Neuronal stem cell (in vitro differentiated cells): ENCODE results near the gene MUC4.

Experiments
- DNase-seq: peaks from one replicate; pipeline ENCODE4 v3.0.0-alpha.2; 2013; ENCODE audit warnings: low spot score
- H2AFZ ChIP-seq: one replicate; pipeline ENCODE4 v1.6.1; 2013; ENCODE audit warnings: mild to moderate bottlenecking, low read length, inconsistent platforms
- H2AK5ac ChIP-seq: 2 replicates; pipeline ENCODE4 v1.6.1; 2013; ENCODE audit warnings: low read depth, mild to moderate bottlenecking, inconsistent platforms, low read length, moderate library complexity, mixed read lengths
- H2BK120ac ChIP-seq: 2 replicates; pipeline ENCODE4 v1.6.1; 2013; ENCODE audit warnings: low read depth, mild to moderate bottlenecking, inconsistent platforms, low read length, moderate library complexity, mixed read lengths
- H2BK12ac ChIP-seq: one replicate; pipeline ENCODE4 v1.6.1; 2013; ENCODE audit warnings: low read length, inconsistent platforms
- H2BK15ac ChIP-seq: 2 replicates; pipeline ENCODE4 v1.6.1; 2013; ENCODE audit warnings: mild to moderate bottlenecking, low read length, inconsistent platforms, mixed read lengths
- H2BK5ac ChIP-seq: one replicate; pipeline ENCODE4 v1.6.1; 2013; ENCODE audit warnings: inconsistent platforms, mild to moderate bottlenecking, low read length, moderate library complexity
- H3K14ac ChIP-seq: one replicate; pipeline ENCODE4 v1.6.1; 2013; ENCODE audit warnings: low read length, inconsistent platforms
- H3K18ac ChIP-seq: 2 replicates; pipeline ENCODE4 v1.6.1; 2013; ENCODE audit warnings: low read length, inconsistent platforms
- H3K23ac ChIP-seq: 2 replicates; pipeline ENCODE4 v1.6.1; 2013; ENCODE audit warnings: low read depth, mild to moderate bottlenecking, mixed read lengths, low read length, inconsistent platforms; ENCODE audit not compliant: poor library complexity
- H3K27ac ChIP-seq: replicated peaks from 3 replicates; pipeline ENCODE4 v1.5.1; 2013; ENCODE audit warnings: low read length, inconsistent platforms
- H3K27me3 ChIP-seq, 3 experiments: 2 replicates each; pipeline ENCODE4 v1.6.1; 2013; ENCODE audit warnings: low read length in 3 of 3, mild to moderate bottlenecking in 2 of 3, inconsistent platforms in 1 of 3, low read depth in 1 of 3, mixed read lengths in 1 of 3, moderate library complexity in 1 of 3; ENCODE audit not compliant: control insufficient read depth in 3 of 3, insufficient read depth in 3 of 3
- H3K36me3 ChIP-seq, 2 donors: replicated peaks in 1 of 2; 2 replicates each; pipeline ENCODE4 v1.6.1; 2013; ENCODE audit warnings: low read length in 2 of 2; ENCODE audit not compliant: control insufficient read depth in 2 of 2, insufficient read depth in 2 of 2
- H3K4ac ChIP-seq: 2 replicates; pipeline ENCODE4 v1.6.1; 2013; ENCODE audit warnings: inconsistent platforms, mild to moderate bottlenecking, low read length, moderate library complexity
- H3K4me1 ChIP-seq, 2 donors: 1 replicate in 1 of 2; 2 replicates in 1 of 2; pipeline ENCODE4 v1.6.1; 2013; ENCODE audit warnings: low read length in 2 of 2, low read depth in 1 of 2; ENCODE audit not compliant: control insufficient read depth in 2 of 2, insufficient read depth in 1 of 2
- H3K4me2 ChIP-seq: one replicate; pipeline ENCODE4 v1.6.1; 2013; ENCODE audit warnings: mild to moderate bottlenecking, low read length, inconsistent platforms; ENCODE audit not compliant: insufficient read depth, poor library complexity, severe bottlenecking
- H3K4me3 ChIP-seq, 2 donors: 2 replicates each; pipeline ENCODE4 v1.5.1; 2013; ENCODE audit warnings: low read length in 2 of 2, mild to moderate bottlenecking in 2 of 2, inconsistent platforms in 1 of 2, moderate library complexity in 1 of 2
- H3K79me1 ChIP-seq: one replicate; pipeline ENCODE4 v1.6.1; 2013; ENCODE audit warnings: low read depth, mild to moderate bottlenecking, inconsistent platforms, low read length, moderate library complexity
- H3K9ac ChIP-seq: one replicate; pipeline ENCODE4 v1.6.1; 2013; ENCODE audit warnings: mild to moderate bottlenecking, low read depth, low read length, inconsistent platforms; ENCODE audit not compliant: poor library complexity
- H3K9me3 ChIP-seq, 2 donors: replicated peaks in 1 of 2; 2 replicates each; pipeline versions ENCODE3 to v1.6.1; 2013; ENCODE audit warnings: low read length in 2 of 2, mild to moderate bottlenecking in 2 of 2, inconsistent platforms in 1 of 2, low read depth in 1 of 2, mixed read lengths in 1 of 2, moderate library complexity in 1 of 2; ENCODE audit not compliant: control insufficient read depth in 2 of 2, insufficient read depth in 1 of 2
- H4K8ac ChIP-seq: one replicate; pipeline ENCODE4 v1.6.1; 2013; ENCODE audit warnings: low read depth, mild to moderate bottlenecking, inconsistent platforms, low read length, moderate library complexity
- H4K91ac ChIP-seq: one replicate; pipeline ENCODE4 v1.6.1; 2013; ENCODE audit warnings: low read length, low read depth, mild to moderate bottlenecking, inconsistent platforms; ENCODE audit not compliant: poor library complexity
- WGBS, 2 donors: extraction: QIAGEN DNeasy Blood & Tissue Kit; methylation state at CpG; one replicate each; pipeline ENCODE4 v1.1.7; 2013; ENCODE audit warnings: missing lambda C conversion rate in 2 of 2, mixed read lengths in 1 of 2; ENCODE audit not compliant: insufficient read length in 2 of 2, insufficient replicate concordance in 1 of 2; ENCODE audit errors: extremely low coverage in 2 of 2; 5-methylcytosine and 5-hydroxymethylcytosine counted together

The MUC4 gene

GRCh38 chr3:195735036-195735695, 76.6 kb downstream of the MUC4 start:
- no peak for DNase-seq
- WGBS, 2 donors: no CpG with 5 or more reads among the region's 16 CpGs
- H2AFZ ChIP-seq: no peak overlapping the region

GRCh38 chr3:195732940-195733339, 78.8 kb downstream of the MUC4 start:
- H3K23ac ChIP-seq: peak overlapping the region; percentile 67
- H3K4me1 ChIP-seq: peaks cover 4 to 5% of the 10 kb centered on the region in 2 donors
- no peak overlapping the region for H2BK5ac ChIP-seq
- no peaks in the 10 kb centered on the region for H3K36me3 ChIP-seq
- H2BK120ac ChIP-seq: no peak overlapping the region
- peak overlapping the region in 1 of 2 donors; percentile 33 for H3K4me3 ChIP-seq
- peak overlapping the region; percentile 8 for H3K18ac ChIP-seq
- no peaks in the 10 kb centered on the region for H3K79me1 ChIP-seq
- H3K27ac ChIP-seq: no peak overlapping the region
- peaks cover 0 to 35% (median 4%) of the 10 kb centered on the region in 3 experiments for H3K27me3 ChIP-seq
- WGBS, 2 donors: no CpG with 5 or more reads among the region's 12 CpGs
- H3K14ac ChIP-seq: peak overlapping the region; percentile 72
- H4K91ac ChIP-seq: peak overlapping the region; percentile 1
- H2AFZ ChIP-seq: peak overlapping the region; percentile 2
- H3K4ac ChIP-seq: no peak overlapping the region
- H2AK5ac ChIP-seq: peak overlapping the region; percentile 3
- H3K9me3 ChIP-seq: no peaks in the 10 kb centered on the region
- peak overlapping the region; percentile 30 for H4K8ac ChIP-seq
- peak overlapping the region; percentile 52 for H3K9ac ChIP-seq
- H2BK15ac ChIP-seq: no peak overlapping the region
- peak overlapping the region; percentile 85 for H2BK12ac ChIP-seq
- DNase-seq: no peak
- no peak overlapping the region for H3K4me2 ChIP-seq

More at GRCh38 chr3:195735036-195735695, 76.6 kb downstream of the MUC4 start:
- H2BK5ac ChIP-seq: no peak overlapping the region
- H3K36me3 ChIP-seq: no peaks in the 10 kb centered on the region
- H3K4ac ChIP-seq: no peak overlapping the region
- no peak overlapping the region for H4K8ac ChIP-seq
- H3K9me3 ChIP-seq: no peaks in the 10 kb centered on the region
- H3K27ac ChIP-seq: no peak overlapping the region
- H3K18ac ChIP-seq: peak overlapping the region; percentile 20
- no peak overlapping the region for H3K4me2 ChIP-seq
- no peaks in the 10 kb centered on the region for H3K79me1 ChIP-seq
- H2BK15ac ChIP-seq: no peak overlapping the region
- no peak overlapping the region for H4K91ac ChIP-seq
- H3K27me3 ChIP-seq: peaks cover 0 to 39% (median 4%) of the 10 kb centered on the region in 3 experiments
- peaks cover 0 to 5% of the 10 kb centered on the region in 2 donors for H3K4me1 ChIP-seq
- no peak overlapping the region for H2BK12ac ChIP-seq
- H3K14ac ChIP-seq: peak overlapping the region; percentile 22
- no peak overlapping the region for H3K9ac ChIP-seq
- no peak overlapping the region for H3K23ac ChIP-seq
- H2BK120ac ChIP-seq: no peak overlapping the region
- no peak overlapping the region for H3K4me3 ChIP-seq
- no peak overlapping the region for H2AK5ac ChIP-seq

DNA sequence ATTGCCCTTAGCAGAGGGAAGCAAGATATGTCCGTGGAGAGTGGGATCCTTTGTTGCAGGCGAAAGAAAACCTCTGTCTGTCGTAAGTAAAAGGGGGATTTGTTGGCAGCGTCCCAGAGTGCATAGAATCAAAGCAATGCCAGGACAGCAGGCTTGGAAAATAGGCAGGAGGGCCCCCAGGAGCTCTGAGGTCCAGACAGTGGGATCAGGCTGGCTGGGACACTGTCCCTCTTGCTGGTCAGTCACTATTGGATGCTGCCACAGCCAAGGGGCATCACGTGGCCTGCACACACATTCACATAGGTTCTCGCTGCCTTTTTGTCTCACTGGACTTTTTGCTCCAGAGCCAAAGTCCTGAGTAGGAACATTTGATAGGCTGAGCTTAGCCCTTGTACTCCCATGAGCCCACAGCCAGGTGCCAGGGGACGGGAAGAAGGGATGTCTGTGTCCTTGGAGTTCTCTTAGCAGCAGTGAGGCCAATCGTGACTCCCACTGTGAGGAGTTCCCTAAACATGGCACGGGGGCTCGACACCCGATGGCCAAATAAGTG, 80.3 kb downstream of the MUC4 start:
- Histone ChIP-seq H4K91ac (no peak overlapping the region), H3K14ac (no peak overlapping the region), H3K18ac (no peak overlapping the region), H2AK5ac (peak overlapping the region; percentile 51), H3K27ac (no peak overlapping the region), H2BK5ac (no peak overlapping the region), H3K23ac (no peak overlapping the region), H2BK120ac (no peak overlapping the region), H2BK12ac (no peak overlapping the region), H3K36me3 (no peaks in the 10 kb centered on the region), H3K4ac (no peak overlapping the region), H4K8ac (no peak overlapping the region), H3K27me3 (peaks cover 0 to 30% (median 4%) of the 10 kb centered on the region in 3 experiments), H3K79me1 (no peaks in the 10 kb centered on the region), H3K4me1 (peaks cover 4 to 5% of the 10 kb centered on the region in 2 donors), H2AFZ (no peak overlapping the region), H3K4me2 (no peak overlapping the region), H3K4me3 (no peak overlapping the region), H3K9me3 (no peaks in the 10 kb centered on the region), H2BK15ac (peak overlapping the region; percentile 5), H3K9ac (peak overlapping the region; percentile 15)
- no peak for DNase-seq
- WGBS, 2 donors: no CpG with 5 or more reads among the region's 11 CpGs

DNA sequence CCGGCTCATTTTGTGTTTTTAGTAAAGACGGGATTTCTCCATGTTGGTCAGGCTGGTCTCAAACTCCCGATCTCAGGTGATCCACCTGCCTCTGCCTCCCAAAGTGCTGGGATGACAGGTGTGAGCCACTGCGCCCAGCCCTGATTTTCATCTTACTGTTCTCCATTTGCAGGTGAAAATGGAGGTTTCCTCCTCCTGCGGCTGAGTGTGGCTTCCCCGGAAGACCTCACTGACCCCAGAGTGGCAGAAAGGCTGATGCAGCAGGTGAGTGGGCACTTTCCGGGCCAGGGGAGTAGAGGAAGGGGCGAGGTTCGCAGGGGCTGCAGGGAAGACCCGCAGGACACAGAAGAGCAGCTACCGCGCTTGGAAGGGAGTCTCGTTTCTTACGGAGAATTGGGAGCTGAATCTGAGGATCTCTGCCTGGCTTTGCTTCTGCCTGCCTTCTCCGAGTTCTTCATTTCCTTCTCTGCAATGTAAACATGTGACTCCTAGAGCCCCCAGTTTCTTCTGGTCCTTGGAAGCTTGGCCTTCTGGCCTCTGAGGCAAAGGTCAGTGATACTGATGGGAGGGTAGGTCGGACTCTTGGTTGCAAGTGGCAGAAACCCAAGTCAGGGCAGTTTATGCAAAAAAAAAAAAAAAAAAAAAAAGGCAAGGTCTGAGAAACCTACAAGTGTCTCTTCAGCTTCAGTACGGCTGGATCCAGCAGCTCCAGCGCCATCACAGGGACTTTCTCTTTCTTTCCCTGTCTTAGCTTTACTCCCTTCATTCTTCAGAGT, 82.1 kb downstream of the MUC4 start:
- H3K4me2 ChIP-seq: no peak overlapping the region
- DNase-seq: no peak
- no peak overlapping the region for H3K23ac ChIP-seq
- no peak overlapping the region for H3K27ac ChIP-seq
- H4K8ac ChIP-seq: no peak overlapping the region
- H3K36me3 ChIP-seq: no peaks in the 10 kb centered on the region
- no peak overlapping the region for H3K4me3 ChIP-seq
- no peak overlapping the region for H3K9ac ChIP-seq
- H3K18ac ChIP-seq: peak overlapping the region; percentile 41
- no peak overlapping the region for H2BK5ac ChIP-seq
- H3K14ac ChIP-seq: no peak overlapping the region
- no CpG with 5 or more reads among the region's 18 CpGs for WGBS, 2 donors
- no peak overlapping the region for H2BK15ac ChIP-seq
- H2AFZ ChIP-seq: no peak overlapping the region
- H2BK120ac ChIP-seq: no peak overlapping the region
- H3K27me3 ChIP-seq: peaks cover 0 to 16% (median 4%) of the 10 kb centered on the region in 3 experiments
- no peak overlapping the region for H2AK5ac ChIP-seq
- peaks cover 4% of the 10 kb centered on the region in 2 donors for H3K4me1 ChIP-seq
- H2BK12ac ChIP-seq: no peak overlapping the region
- no peaks in the 10 kb centered on the region for H3K9me3 ChIP-seq
- H3K79me1 ChIP-seq: no peaks in the 10 kb centered on the region
- no peak overlapping the region for H3K4ac ChIP-seq
- H4K91ac ChIP-seq: no peak overlapping the region
